Stimulated activated CD4-positive, alpha-beta T cell treated with anti-CD3 and anti-CD28 coated beads, Interleukin-2, amount 100 ng/mL, for 48 hours (primary cell): ENCODE measurements around the gene ST7L.
"Not testable (repeated sequence)": the region's sequence is repeated elsewhere in the genome, so short reads cannot be mapped to it uniquely, and the experiment has no call there.

Experiments
- DNase-seq, 2 donors: peaks; one replicate each; pipeline ENCODE4 v3.0.0-alpha.2; 2020

The ST7L gene

DNA sequence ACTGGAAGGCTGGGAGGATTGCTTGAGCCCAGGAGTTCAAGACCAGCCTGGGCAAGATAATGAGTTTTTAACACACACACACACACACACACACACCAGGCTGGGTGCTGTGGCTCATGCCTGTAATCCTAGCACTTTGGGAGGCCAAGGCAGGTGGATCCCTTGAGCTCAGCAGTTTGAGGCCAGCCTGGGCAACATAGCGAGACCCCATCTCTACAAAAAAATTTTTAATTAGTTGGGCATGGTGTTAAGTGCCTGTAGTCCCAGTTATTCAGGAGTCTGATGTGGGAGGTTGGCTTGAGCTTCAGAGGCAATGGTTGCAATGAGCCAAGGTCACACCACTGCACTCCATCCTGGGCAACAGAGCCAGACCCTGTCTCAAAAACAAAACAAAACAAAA lies 132.9 kb downstream of the ST7L start:
- DNase-seq, result not testable (repeated sequence)

DNA sequence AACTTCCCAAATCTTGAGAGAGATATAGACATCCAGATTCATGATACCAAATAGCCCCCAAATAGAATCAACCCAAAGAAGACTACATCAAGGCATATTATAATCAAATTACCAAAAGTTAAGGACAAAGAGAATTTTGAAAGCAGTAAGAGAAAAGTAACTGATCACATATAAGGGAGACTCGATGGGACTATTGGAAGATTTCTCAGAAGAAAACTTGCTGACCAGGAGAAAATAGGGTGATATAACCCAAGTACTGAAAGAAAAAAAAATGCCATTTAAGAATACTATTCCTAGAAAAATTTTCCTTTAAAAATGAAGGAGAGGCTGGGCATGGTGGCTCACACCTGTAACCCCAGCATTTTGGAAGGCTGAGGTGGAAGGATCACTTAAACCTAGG lies 140.6 kb downstream of the ST7L start:
- no peak for DNase-seq

DNA sequence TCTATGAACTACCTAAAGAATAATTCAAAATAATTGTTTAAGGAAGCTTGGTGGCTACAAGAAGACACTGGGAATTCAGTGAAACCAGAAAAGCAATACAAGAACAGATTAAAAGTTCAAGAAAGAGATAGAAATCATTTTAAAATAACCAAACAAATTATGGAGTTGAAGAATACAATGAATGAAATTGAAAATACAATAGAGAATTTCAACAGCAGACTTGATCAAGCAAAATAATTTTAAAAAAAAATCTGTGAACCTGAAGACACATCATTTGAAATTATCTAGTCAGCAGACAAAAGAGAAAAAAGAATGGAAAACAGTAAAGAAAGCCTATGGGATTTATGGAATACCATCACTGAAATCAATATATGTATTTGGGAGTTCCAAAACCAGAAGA lies 141.4 kb downstream of the ST7L start:
- DNase-seq, result no peak
